ENCODE measurements around the gene MYOZ3.

The MYOZ3 gene

DNA sequence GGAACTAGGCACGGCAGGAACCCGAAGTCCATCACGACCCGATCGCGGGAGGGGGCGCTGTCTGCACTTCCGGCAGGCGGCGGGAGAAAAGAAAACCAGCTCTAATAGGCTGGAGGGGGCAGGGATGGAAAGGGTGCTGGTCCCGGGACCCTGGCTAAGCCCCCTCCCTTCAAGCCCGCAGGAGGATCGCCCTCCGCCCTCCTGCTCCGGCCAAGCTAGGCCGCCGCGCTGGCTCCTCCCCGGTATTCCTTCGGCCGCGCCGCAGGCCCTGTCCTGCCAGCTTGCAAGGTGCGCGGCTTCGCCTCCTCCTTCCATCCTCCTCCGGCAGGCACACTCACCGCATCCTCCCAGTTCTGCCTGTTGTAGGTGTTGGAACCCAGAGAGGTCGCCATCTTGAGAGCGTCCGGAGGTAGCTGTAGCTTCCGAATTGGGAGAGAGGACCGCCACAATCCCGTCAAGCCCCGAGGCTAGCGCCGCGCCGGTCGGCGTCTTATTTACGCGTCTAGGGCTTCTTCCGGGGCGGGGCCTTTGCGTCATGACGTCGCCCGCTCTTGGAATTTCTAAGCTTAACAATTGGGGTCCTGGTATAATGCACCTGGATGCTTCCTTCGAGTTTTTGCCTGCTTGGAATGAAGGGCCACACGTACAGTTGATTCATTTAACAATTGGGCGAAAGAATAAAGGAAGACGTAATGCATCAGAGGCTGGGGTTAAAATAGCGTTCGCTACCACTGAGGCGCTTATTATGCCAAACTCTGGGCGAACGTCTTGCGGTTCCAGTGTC is 39.7 kb downstream of the MYOZ3 start, which contains the start of gene RBM22:
Gene RBM22 (minus strand): TSS at position 469 of the 784 bp plus-strand sequence. CDS start 77 bp downstream, at position 392.
- Histone ChIP-seq H3K9ac (ENCODE audit: low read length) (peak within 1 kb of the TSS; percentile 98), H3K27ac (ENCODE audit: low read length) (peak within 1 kb of the TSS; percentile 82), H3K27me3 (ENCODE audit: low read depth, low read length) (no peaks in the 10 kb centered on the region), H2AFZ (ENCODE audit: low read depth, low read length) (peak within 1 kb of the TSS; percentile 100), H3K36me3 (replicated peaks; ENCODE audit: low read depth, low read length) (peaks cover 11% of the 10 kb centered on the region), H3K4me2 (ENCODE audit: low read length) (peak within 1 kb of the TSS; percentile 94), H4K20me1 (ENCODE audit: insufficient read depth, low read length) (peaks cover 5% of the 10 kb centered on the region; the same call in 1 of the 2 replicates), H3K9me3 (ENCODE audit: insufficient read depth, low read length) (no peaks in the 10 kb centered on the region), H3K4me1 (ENCODE audit: low read length) (peaks cover 13% of the 10 kb centered on the region), H3K79me2 (ENCODE audit: low read length) (peaks cover 23% of the 10 kb centered on the region), H3K4me3 (ENCODE audit: low read length) (peak within 1 kb of the TSS; percentile 100)
- TF ChIP-seq, protein P1, sequence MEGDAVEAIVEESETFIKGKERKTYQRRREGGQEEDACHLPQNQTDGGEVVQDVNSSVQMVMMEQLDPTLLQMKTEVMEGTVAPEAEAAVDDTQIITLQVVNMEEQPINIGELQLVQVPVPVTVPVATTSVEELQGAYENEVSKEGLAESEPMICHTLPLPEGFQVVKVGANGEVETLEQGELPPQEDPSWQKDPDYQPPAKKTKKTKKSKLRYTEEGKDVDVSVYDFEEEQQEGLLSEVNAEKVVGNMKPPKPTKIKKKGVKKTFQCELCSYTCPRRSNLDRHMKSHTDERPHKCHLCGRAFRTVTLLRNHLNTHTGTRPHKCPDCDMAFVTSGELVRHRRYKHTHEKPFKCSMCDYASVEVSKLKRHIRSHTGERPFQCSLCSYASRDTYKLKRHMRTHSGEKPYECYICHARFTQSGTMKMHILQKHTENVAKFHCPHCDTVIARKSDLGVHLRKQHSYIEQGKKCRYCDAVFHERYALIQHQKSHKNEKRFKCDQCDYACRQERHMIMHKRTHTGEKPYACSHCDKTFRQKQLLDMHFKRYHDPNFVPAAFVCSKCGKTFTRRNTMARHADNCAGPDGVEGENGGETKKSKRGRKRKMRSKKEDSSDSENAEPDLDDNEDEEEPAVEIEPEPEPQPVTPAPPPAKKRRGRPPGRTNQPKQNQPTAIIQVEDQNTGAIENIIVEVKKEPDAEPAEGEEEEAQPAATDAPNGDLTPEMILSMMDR (IDR thresholded peaks at IDR 0.05; ENCODE audit: low read depth, low read length) = peak; percentile 55
- no peak for TF ChIP-seq EZH2phosphoT487 (IDR thresholded peaks at IDR 0.05; ENCODE audit: low read depth)

DNA sequence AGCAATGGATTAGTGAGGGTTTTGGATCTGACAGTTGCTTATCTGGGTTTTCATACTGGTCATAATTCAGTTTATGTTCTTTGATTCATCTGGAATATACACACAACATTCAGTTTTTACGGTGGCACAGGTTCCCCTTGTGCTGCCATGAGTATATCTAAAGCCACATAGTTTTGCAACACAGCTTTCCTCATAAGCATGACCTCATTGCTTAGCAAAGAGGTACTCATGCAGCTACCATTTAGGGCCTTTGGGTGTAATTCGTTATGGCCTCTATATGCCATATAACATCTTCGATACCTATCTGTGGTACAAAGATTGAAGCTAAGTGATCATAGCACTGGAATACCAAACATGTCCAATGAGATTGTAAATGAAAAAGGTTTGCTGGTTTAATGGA is 42.7 kb downstream of the MYOZ3 start:
- no peak for TF ChIP-seq EZH2phosphoT487 (IDR thresholded peaks at IDR 0.05; ENCODE audit: low read depth)
- TF ChIP-seq, protein P1 (IDR thresholded peaks at IDR 0.05; ENCODE audit: low read depth, low read length) = no peak
- H3K27me3 ChIP-seq (ENCODE audit: low read depth, low read length) = no peaks in the 10 kb centered on the region
- no peak overlapping the region for H3K4me2 ChIP-seq (ENCODE audit: low read length)
- H3K36me3 ChIP-seq (replicated peaks; ENCODE audit: low read depth, low read length) = peaks cover 2% of the 10 kb centered on the region
- peaks cover 20% of the 10 kb centered on the region for H3K79me2 ChIP-seq (ENCODE audit: low read length)
- H2AFZ ChIP-seq (ENCODE audit: low read depth, low read length) = no peak overlapping the region
- no peak overlapping the region for H3K9ac ChIP-seq (ENCODE audit: low read length)
- no peak overlapping the region for H3K4me3 ChIP-seq (ENCODE audit: low read length)
- peaks cover 13% of the 10 kb centered on the region for H3K4me1 ChIP-seq (ENCODE audit: low read length)
- no peak overlapping the region for H3K27ac ChIP-seq (ENCODE audit: low read length)
- peaks cover 5% of the 10 kb centered on the region; the same call in 1 of the 2 replicates for H4K20me1 ChIP-seq (ENCODE audit: insufficient read depth, low read length)
- H3K9me3 ChIP-seq (ENCODE audit: insufficient read depth, low read length) = no peaks in the 10 kb centered on the region

DNA sequence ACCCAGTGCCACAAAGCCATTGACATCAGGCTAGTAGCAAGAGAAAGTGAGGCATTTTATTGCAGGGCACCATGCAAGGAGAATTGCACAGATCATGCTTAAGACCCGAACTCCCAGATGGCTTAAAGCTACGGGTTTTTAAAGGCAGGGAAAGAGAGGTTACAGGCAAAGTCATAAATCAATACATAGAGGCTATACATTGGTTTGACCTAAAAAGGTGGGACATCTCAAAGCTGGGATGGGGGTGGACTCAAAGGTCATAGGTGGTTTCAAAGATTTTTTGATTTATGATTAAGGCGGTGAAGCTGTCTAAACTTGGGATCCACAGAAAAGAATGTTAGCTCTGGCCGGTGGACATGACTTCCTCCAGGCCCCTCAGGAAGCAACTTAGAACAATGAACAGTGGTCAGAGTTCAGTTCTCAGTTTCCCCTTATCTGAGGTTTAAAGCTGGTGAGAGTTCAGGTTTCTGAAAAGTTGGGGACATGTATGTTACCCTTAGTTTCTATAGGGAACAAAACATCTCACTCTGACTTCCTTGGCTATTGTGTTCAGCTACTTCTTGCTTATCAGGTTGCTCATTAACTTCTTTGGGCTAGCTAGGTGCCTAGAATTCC is 45.8 kb downstream of the MYOZ3 start:
- no peaks in the 10 kb centered on the region for H3K79me2 ChIP-seq (ENCODE audit: low read length)
- H3K4me1 ChIP-seq (ENCODE audit: low read length) = peaks cover 1% of the 10 kb centered on the region; the same call in 1 of the 2 replicates
- H4K20me1 ChIP-seq (ENCODE audit: insufficient read depth, low read length) = no peaks in the 10 kb centered on the region
- no peaks in the 10 kb centered on the region for H3K9me3 ChIP-seq (ENCODE audit: insufficient read depth, low read length)
- no peak overlapping the region for H3K4me2 ChIP-seq (ENCODE audit: low read length)
- no peak overlapping the region for H3K27ac ChIP-seq (ENCODE audit: low read length)
- H3K27me3 ChIP-seq (ENCODE audit: low read depth, low read length) = no peaks in the 10 kb centered on the region
- TF ChIP-seq, protein P1 (IDR thresholded peaks at IDR 0.05; ENCODE audit: low read depth, low read length) = no peak
- TF ChIP-seq EZH2phosphoT487 (IDR thresholded peaks at IDR 0.05; ENCODE audit: low read depth) = no peak
- H2AFZ ChIP-seq (ENCODE audit: low read depth, low read length) = no peak overlapping the region
- no peak overlapping the region for H3K9ac ChIP-seq (ENCODE audit: low read length)
- H3K36me3 ChIP-seq (replicated peaks; ENCODE audit: low read depth, low read length) = peaks cover 17% of the 10 kb centered on the region
- H3K4me3 ChIP-seq (ENCODE audit: low read length) = no peak overlapping the region

DNA sequence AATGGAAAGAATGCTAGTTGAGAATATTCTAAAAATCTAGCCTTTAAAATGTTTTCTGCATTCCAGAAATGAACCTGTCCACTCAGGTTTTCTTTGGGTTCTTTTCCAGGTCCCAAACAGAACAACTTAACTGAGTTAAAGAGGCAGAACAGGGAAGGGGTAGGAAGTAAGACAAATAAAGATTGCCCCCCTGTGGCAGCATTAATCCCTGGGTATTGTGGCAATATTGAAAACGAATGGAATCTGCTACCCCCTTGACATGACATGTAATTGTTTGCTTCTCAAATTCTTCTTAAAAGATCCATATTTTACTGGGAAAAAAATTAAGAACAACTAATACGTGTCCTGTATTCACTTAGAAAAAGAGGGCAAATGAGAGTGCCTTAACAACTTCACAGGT is 49.1 kb downstream of the MYOZ3 start:
- Histone ChIP-seq H3K79me2 (ENCODE audit: low read length) (no peaks in the 10 kb centered on the region), H2AFZ (ENCODE audit: low read depth, low read length) (no peak overlapping the region), H3K4me3 (ENCODE audit: low read length) (no peak overlapping the region), H3K9ac (ENCODE audit: low read length) (no peak overlapping the region), H4K20me1 (ENCODE audit: insufficient read depth, low read length) (no peaks in the 10 kb centered on the region), H3K36me3 (replicated peaks; ENCODE audit: low read depth, low read length) (peaks cover 20% of the 10 kb centered on the region), H3K27ac (ENCODE audit: low read length) (no peak overlapping the region), H3K27me3 (ENCODE audit: low read depth, low read length) (no peaks in the 10 kb centered on the region), H3K4me1 (ENCODE audit: low read length) (no peaks in the 10 kb centered on the region), H3K4me2 (ENCODE audit: low read length) (no peak overlapping the region), H3K9me3 (ENCODE audit: insufficient read depth, low read length) (no peaks in the 10 kb centered on the region)
- TF ChIP-seq EZH2phosphoT487 (IDR thresholded peaks at IDR 0.05; ENCODE audit: low read depth) = no peak
- TF ChIP-seq, protein P1 (IDR thresholded peaks at IDR 0.05; ENCODE audit: low read depth, low read length) = peak; percentile 34

Data from OCI-LY3 (cell line).